ENCODE measurements around the gene B3GNT2.

GRCh38 chr2:62250239-62250638 lies 54.3 kb downstream of the B3GNT2 start:
- no peak for TF ChIP-seq CTCF (IDR thresholded peaks at IDR 0.05; ENCODE audit: extremely low read depth in 1 of 2, insufficient read depth in 1 of 2, low read depth in 1 of 2, low read length in 2 of 2)
- no peak for TF ChIP-seq POLR2AphosphoS5 (IDR thresholded peaks at IDR 0.05; ENCODE audit: insufficient read depth, low read depth, low read length)
- no peak for TF ChIP-seq POLR2A (IDR thresholded peaks at IDR 0.05; ENCODE audit: low read depth, low read length)
- TF ChIP-seq EZH2 (IDR thresholded peaks at IDR 0.05; ENCODE audit: borderline replicate concordance, low read depth, low read length, severe bottlenecking), result no peak
- TF ChIP-seq MAX (IDR thresholded peaks at IDR 0.05; ENCODE audit: insufficient read depth, insufficient read length), result no peak
